ENCODE results near the gene DNAJC10.

DNAJC10 gene

GRCh38 chr2:182698671-182699070, 17.4 kb upstream of the DNAJC10 start:
- H4K20me1 ChIP-seq (ENCODE audit: control insufficient read depth, insufficient read depth, low read depth, low read length), result no peaks in the 10 kb centered on the region
- TF ChIP-seq CTCF (IDR thresholded peaks at IDR 0.05; ENCODE audit: low read depth, low read length, poor library complexity, severe bottlenecking), result no peak
- no peak for TF ChIP-seq EZH2phosphoT487 (IDR thresholded peaks at IDR 0.05; ENCODE audit: borderline replicate concordance, low read length)
- no peaks in the 10 kb centered on the region for H3K27me3 ChIP-seq (ENCODE audit: control insufficient read depth, low read length)
- H3K36me3 ChIP-seq (ENCODE audit: control insufficient read depth, low read length), result no peaks in the 10 kb centered on the region
- no peak overlapping the region for H3K4me2 ChIP-seq (ENCODE audit: low read length)
- H3K9me3 ChIP-seq (ENCODE audit: control insufficient read depth, insufficient read depth, low read length), result no peaks in the 10 kb centered on the region
- H3K79me2 ChIP-seq (ENCODE audit: control insufficient read depth, low read length), result no peaks in the 10 kb centered on the region
- no peaks in the 10 kb centered on the region for H3F3A ChIP-seq (ENCODE audit: control insufficient read depth, insufficient read depth)
- no peaks in the 10 kb centered on the region for H3K9me2 ChIP-seq (replicated peaks; ENCODE audit: control insufficient read depth, low read length)
- H3K4me1 ChIP-seq (ENCODE audit: control insufficient read depth, low read length), result no peaks in the 10 kb centered on the region
- H3K4me3 ChIP-seq (ENCODE audit: low read length), result no peak overlapping the region
- H3K27ac ChIP-seq (ENCODE audit: low read depth, low read length), result no peak overlapping the region

- Histone ChIP-seq H3K4me3 (ENCODE audit: low read length) (no peak overlapping the region), H3K27me3 (ENCODE audit: control insufficient read depth, low read length) (no peaks in the 10 kb centered on the region), H3K79me2 (ENCODE audit: control insufficient read depth, low read length) (no peaks in the 10 kb centered on the region), H3K36me3 (ENCODE audit: control insufficient read depth, low read length) (no peaks in the 10 kb centered on the region), H3K4me1 (ENCODE audit: control insufficient read depth, low read length) (peaks cover 5% of the 10 kb centered on the region), H3K9me2 (replicated peaks; ENCODE audit: control insufficient read depth, low read length) (no peaks in the 10 kb centered on the region), H3K27ac (ENCODE audit: low read depth, low read length) (no peak overlapping the region), H3F3A (ENCODE audit: control insufficient read depth, insufficient read depth) (no peaks in the 10 kb centered on the region), H4K20me1 (ENCODE audit: control insufficient read depth, insufficient read depth, low read depth, low read length) (no peaks in the 10 kb centered on the region), H3K4me2 (ENCODE audit: low read length) (no peak overlapping the region), H3K9me3 (ENCODE audit: control insufficient read depth, insufficient read depth, low read length) (no peaks in the 10 kb centered on the region)
- TF ChIP-seq CTCF (IDR thresholded peaks at IDR 0.05; ENCODE audit: low read depth, low read length, poor library complexity, severe bottlenecking) (no peak), EZH2phosphoT487 (IDR thresholded peaks at IDR 0.05; ENCODE audit: borderline replicate concordance, low read length) (no peak)
Measured at GRCh38 chr2:182705761-182706160, 10.3 kb upstream of the DNAJC10 start.

- Histone ChIP-seq H4K20me1 (ENCODE audit: control insufficient read depth, insufficient read depth, low read depth, low read length) (no peaks in the 10 kb centered on the region), H3K36me3 (ENCODE audit: control insufficient read depth, low read length) (no peaks in the 10 kb centered on the region), H3K4me3 (ENCODE audit: low read length) (no peak overlapping the region), H3K27me3 (ENCODE audit: control insufficient read depth, low read length) (no peaks in the 10 kb centered on the region), H3K9me3 (ENCODE audit: control insufficient read depth, insufficient read depth, low read length) (no peaks in the 10 kb centered on the region), H3K4me2 (ENCODE audit: low read length) (no peak overlapping the region), H3F3A (ENCODE audit: control insufficient read depth, insufficient read depth) (no peaks in the 10 kb centered on the region), H3K27ac (ENCODE audit: low read depth, low read length) (no peak overlapping the region), H3K4me1 (ENCODE audit: control insufficient read depth, low read length) (peaks cover 5% of the 10 kb centered on the region), H3K79me2 (ENCODE audit: control insufficient read depth, low read length) (no peaks in the 10 kb centered on the region), H3K9me2 (replicated peaks; ENCODE audit: control insufficient read depth, low read length) (no peaks in the 10 kb centered on the region)
- no peak for TF ChIP-seq CTCF (IDR thresholded peaks at IDR 0.05; ENCODE audit: low read depth, low read length, poor library complexity, severe bottlenecking)
- no peak for TF ChIP-seq EZH2phosphoT487 (IDR thresholded peaks at IDR 0.05; ENCODE audit: borderline replicate concordance, low read length)
Measured at GRCh38 chr2:182706751-182707150, 9.3 kb upstream of the DNAJC10 start.

Data from DOHH2 (cell line).